Breast epithelium (tissue), 4 donors: ENCODE results near the gene CCDC188. TPM values are rescaled to one million over a fixed set of nuclear protein-coding genes. Genes with fewer than 3 reads are reported as not detected.

Experiments used
- DNase-seq, 2 donors: peaks; one replicate each; pipeline ENCODE4 v3.0.0-alpha.2; 2019; ENCODE audit warnings: low spot score in 2 of 2
- H3K27ac ChIP-seq, 2 donors: fragments of 200-600 bp; sonication (generic) in 1 of 2; one replicate each; pipeline ENCODE4 v1.5.1; 2016 to 2019; ENCODE audit warnings: mild to moderate bottlenecking in 1 of 2
- H3K27me3 ChIP-seq, 2 donors: fragments of 200-600 bp; sonication (generic) in 1 of 2; one replicate each; pipeline versions ENCODE4 v1.5.1 to v1.6.0; 2017 to 2019; ENCODE audit warnings: control low read depth in 1 of 2, mild to moderate bottlenecking in 1 of 2
- H3K36me3 ChIP-seq: fragments of 200-600 bp; one replicate; pipeline ENCODE4 v1.5.1; 2019
- H3K4me1 ChIP-seq, 2 donors: fragments of 200-600 bp; sonication (generic); one replicate each; pipeline ENCODE4 v1.5.1; 2016 to 2019; ENCODE audit warnings: control low read depth in 1 of 2
- H3K4me3 ChIP-seq, 3 donors: fragments of 200-600 bp; sonication (generic); 1 replicate in 2 of 3; 2 replicates in 1 of 3; pipeline ENCODE4 v1.5.1; 2016 to 2019; ENCODE audit warnings: mild to moderate bottlenecking in 3 of 3, moderate library complexity in 2 of 3
- H3K9me3 ChIP-seq, 2 donors: fragments of 200-600 bp; sonication (generic) in 1 of 2; one replicate each; pipeline ENCODE4 v1.5.1; 2016 to 2019; ENCODE audit warnings: control low read depth in 1 of 2
- POLR2A ChIP-seq: fragments of 450-650 bp; IDR thresholded peaks from one replicate; pipeline ENCODE4 v1.6.1; 2016; ENCODE audit warnings: antibody characterized with exemption, mild to moderate bottlenecking, moderate library complexity
- POLR2AphosphoS5 ChIP-seq, 3 donors: sonication (generic); formaldehyde crosslinking; IDR thresholded peaks; one replicate each; pipeline ENCODE4 v1.6.1; 2017; ENCODE audit warnings: antibody characterized with exemption in 3 of 3
- intact Hi-C: fragments of 100-400 bp; cut with DNase I; formaldehyde crosslinking; loops from one replicate; pipeline ENCODE4 v1.15.1; 2023; ENCODE audit warnings: low total_unique reads
- total RNA-seq, 3 donors: library from RNA; depleted of rRNA; stranded (reverse); fragments of >200 nt; gene quantifications; one replicate each; pipeline ENCODE4 v1.1.0, GENCODE V29; 2016
- TF ChIP-seq, protein P1 (sequence below), 3 donors: fragments of 450-650 bp; IDR thresholded peaks; one replicate each; pipeline ENCODE4 v1.5.1; 2016 to 2017; ENCODE audit warnings: antibody characterized with exemption in 3 of 3, mild to moderate bottlenecking in 3 of 3, moderate library complexity in 3 of 3

The CCDC188 gene
- total RNA-seq, 3 donors from 2014 or later: 0.66 TPM; not detected in 2

DNA sequence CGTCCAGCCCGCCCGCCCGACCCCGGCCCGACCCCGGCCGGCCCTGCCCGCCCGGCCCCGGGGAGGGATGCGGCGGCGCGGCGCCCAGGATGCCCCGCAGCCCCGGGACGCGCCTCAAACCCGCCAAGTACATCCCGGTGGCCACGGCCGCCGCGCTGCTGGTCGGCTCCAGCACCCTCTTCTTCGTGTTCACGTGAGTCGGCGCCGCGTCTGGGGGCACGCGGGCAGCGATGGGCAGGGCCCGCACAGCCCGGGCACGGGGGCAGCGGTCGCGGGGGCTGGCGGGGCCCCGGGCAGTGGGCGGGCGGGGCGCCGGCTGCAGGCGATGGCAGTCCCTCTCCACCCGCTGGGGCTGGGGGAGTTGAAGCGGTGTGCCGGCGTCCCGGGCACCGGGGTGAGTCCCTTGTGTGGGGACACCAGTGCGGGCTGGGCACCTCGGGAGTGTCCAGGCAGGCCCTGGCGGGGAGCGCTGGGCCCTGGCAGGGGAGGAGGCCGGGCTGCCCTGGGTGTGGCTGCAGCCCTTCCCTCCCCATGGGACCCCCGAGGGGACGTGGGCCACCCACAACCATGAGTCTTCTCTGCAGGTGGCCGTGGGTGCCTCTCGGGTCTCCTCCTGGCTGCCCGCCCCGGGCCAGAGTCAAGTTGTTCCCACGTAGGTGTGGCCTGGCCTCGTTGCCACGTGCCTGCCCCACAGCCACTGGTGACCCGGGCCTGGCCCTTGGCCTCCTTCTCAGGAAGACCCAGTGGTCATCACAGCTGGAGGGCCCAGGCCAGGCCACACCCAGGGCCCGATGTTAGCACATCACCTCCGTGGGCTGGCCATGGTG lies 18.8 kb downstream of the CCDC188 start:
- no peaks in the 10 kb centered on the region for H3K27me3 ChIP-seq
- TF ChIP-seq POLR2A (no peak), POLR2AphosphoS5 (IDR thresholded peaks at IDR 0.05) (no peak)
- TF ChIP-seq, protein P1, sequence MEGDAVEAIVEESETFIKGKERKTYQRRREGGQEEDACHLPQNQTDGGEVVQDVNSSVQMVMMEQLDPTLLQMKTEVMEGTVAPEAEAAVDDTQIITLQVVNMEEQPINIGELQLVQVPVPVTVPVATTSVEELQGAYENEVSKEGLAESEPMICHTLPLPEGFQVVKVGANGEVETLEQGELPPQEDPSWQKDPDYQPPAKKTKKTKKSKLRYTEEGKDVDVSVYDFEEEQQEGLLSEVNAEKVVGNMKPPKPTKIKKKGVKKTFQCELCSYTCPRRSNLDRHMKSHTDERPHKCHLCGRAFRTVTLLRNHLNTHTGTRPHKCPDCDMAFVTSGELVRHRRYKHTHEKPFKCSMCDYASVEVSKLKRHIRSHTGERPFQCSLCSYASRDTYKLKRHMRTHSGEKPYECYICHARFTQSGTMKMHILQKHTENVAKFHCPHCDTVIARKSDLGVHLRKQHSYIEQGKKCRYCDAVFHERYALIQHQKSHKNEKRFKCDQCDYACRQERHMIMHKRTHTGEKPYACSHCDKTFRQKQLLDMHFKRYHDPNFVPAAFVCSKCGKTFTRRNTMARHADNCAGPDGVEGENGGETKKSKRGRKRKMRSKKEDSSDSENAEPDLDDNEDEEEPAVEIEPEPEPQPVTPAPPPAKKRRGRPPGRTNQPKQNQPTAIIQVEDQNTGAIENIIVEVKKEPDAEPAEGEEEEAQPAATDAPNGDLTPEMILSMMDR (IDR thresholded peaks at IDR 0.05): no peak
- DNase-seq: no peak
- intact Hi-C loops: no loop called here
- H3K27ac ChIP-seq: peak overlapping the region; percentile 61 to 97
- H3K4me1 ChIP-seq: peaks cover 7 to 14% of the 10 kb centered on the region in 2 donors
- no peaks in the 10 kb centered on the region for H3K36me3 ChIP-seq
- H3K4me3 ChIP-seq: peak overlapping the region; percentile 80 to 99 (median 99)
- H3K9me3 ChIP-seq: no peaks in the 10 kb centered on the region

DNA sequence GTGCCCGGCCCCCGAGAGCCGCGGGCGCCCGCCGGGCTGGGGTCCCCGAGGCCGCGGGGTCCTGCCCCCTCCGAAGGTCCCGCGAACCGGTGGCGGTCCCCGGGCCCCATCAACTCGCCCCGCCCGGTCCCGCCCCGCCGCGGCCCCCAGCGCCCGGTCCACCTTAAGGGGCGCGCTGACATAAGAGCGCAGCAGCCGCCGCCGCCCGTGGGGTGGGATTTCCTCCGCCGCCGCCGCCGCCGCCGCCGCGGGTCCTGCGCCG lies 19.3 kb downstream of the CCDC188 start, which contains the start of gene ZDHHC8:
Gene ZDHHC8 (plus strand): TSS at position 208 of the 262 bp plus-strand sequence. CDS start 144 bp downstream, outside the sequence.
- DNase-seq: no peak

DNA sequence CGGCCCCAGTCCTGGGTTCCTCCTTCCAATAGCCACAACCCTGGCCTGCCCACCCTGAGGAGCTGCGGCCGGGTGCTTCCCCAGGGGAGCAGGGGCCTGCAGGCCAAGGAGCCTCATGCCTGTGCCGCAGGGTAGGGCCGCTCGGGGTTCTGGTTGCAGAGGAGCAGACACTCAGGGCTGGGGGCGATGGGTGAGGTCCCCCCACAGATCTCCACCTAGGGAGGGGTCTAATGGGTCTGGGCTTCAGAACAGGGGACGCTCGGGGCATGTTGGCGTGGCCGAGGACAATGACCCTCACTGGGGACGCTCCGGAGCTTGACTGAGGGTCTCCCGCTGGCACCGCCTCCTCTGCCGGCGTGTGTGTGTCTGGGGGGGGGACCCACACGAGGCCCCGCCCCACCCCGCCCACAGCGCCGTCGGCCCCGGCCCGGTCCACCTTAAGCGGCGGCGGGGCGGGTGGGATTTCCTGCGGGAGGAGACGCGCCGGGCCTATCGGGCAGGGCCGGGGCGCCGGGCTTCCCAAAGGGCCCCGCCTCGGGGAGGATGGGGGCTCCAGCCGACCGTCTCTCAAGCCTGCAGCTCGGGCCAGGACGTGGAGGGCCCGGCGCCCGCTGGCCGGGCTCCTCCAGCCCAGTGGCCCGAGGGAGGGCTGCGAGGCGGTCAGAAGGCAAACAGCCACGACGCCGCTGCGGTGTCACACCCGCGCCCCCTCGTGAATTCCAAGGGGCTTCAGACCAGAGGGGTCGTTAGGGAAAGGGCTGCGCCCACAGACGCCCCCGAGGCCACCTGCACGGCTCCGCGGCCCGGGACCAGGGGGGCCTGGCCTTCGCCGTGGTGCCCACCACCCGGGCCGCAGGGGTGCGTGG lies 19.9 kb downstream of the CCDC188 start:
- H3K27ac ChIP-seq: peak overlapping the region; percentile 89 to 97
- DNase-seq: peak; percentile 69 to 76
- H3K4me3 ChIP-seq: peak overlapping the region; percentile 80 to 99 (median 99)
- no peaks in the 10 kb centered on the region for H3K36me3 ChIP-seq
- no peaks in the 10 kb centered on the region for H3K9me3 ChIP-seq
- H3K4me1 ChIP-seq: peaks cover 7 to 10% of the 10 kb centered on the region in 2 donors
- no peaks in the 10 kb centered on the region for H3K27me3 ChIP-seq
- TF ChIP-seq, protein P1 (IDR thresholded peaks at IDR 0.05): no peak
- TF ChIP-seq POLR2A (no peak), POLR2AphosphoS5 (IDR thresholded peaks at IDR 0.05) (no peak)
- intact Hi-C loops: no loop called here

More for the DNA sequence above, 19.3 kb downstream of the CCDC188 start, which contains the start of gene ZDHHC8:
- Histone ChIP-seq H3K36me3 (no peaks in the 10 kb centered on the region), H3K27me3 (no peaks in the 10 kb centered on the region), H3K9me3 (no peaks in the 10 kb centered on the region), H3K4me1 (peaks cover 7 to 10% of the 10 kb centered on the region in 2 donors), H3K4me3 (peak within 1 kb of the TSS; percentile 80 to 99 (median 99)), H3K27ac (peak within 1 kb of the TSS; percentile 89 to 97)
- no peak for TF ChIP-seq POLR2AphosphoS5 (IDR thresholded peaks at IDR 0.05)
- TF ChIP-seq, protein P1 (IDR thresholded peaks at IDR 0.05): no peak
- TF ChIP-seq POLR2A: no peak
- intact Hi-C loops: no loop called here

DNA sequence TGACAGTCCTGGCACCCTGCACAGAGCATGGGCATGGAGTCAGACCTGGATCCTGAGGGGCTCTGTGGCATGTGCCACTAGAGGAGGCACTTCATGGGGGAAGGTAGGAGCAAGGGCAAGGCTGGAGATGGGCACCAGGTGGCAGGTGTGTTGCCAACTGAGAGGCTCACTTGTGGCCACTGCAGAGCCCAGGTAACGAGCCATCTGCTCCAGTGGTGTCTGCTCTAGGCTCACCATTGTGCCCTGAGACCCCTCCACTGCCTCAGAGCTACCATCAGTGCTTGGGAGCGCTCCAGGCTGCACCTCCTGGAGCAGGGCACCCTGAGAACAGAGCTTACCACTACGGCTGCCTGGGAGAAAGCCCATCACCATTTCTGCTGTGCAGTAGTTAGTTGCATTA lies 20.5 kb downstream of the CCDC188 start:
- intact Hi-C loops: no loop called here
- peak overlapping the region in 2 of 3 donors; percentile 99 for H3K4me3 ChIP-seq

More for the DNA sequence above, 20.5 kb downstream of the CCDC188 start:
- no peak for TF ChIP-seq POLR2A
- TF ChIP-seq POLR2AphosphoS5 (IDR thresholded peaks at IDR 0.05): no peak
- TF ChIP-seq, protein P1 (IDR thresholded peaks at IDR 0.05): no peak
- DNase-seq: no peak
- Histone ChIP-seq H3K27me3 (no peaks in the 10 kb centered on the region), H3K4me1 (peaks cover 7 to 10% of the 10 kb centered on the region in 2 donors), H3K36me3 (no peaks in the 10 kb centered on the region), H3K27ac (peak overlapping the region; percentile 89 to 97), H3K9me3 (no peaks in the 10 kb centered on the region)
